ENCODE data around the gene MAMDC2. TPM values are rescaled to one million over a fixed set of nuclear protein-coding genes. Genes with fewer than 3 reads are reported as not detected.

MAMDC2 gene
- total and polyA plus RNA-seq, 2 of the 4 experiments (the other 2 are of a cell fraction), result 5.0 to 5.2 TPM

DNA sequence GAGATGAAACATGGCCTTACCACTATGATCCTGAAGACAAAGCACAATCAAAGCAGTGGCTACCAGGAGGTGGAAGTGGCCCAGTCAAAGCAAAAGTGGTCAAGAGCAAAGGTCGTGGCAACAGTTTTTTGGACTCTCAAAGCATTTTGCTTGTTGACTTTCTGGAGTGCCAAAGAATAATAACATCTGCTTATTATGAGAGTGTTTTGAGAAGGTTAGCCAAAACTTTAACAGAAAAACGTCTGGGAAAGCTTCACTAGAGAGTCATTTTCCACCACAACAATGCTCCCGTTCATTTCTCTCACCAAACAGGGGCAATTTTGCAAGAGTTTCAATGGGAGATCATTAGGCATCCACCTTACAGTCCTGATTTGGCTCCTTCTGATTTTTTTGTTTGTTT is 33.6 kb upstream of the MAMDC2 start:
- no peak overlapping the region for H2AK9ac ChIP-seq (replicated peaks; ENCODE audit: low read depth, low read length, poor library complexity)
- no peak overlapping the region for H3K14ac ChIP-seq (replicated peaks; ENCODE audit: low read depth, low read length)
- in situ Hi-C loops (cut with MboI; ENCODE audit: low sequenced_read_pairs), result no loop called here
- no peak overlapping the region for H3K4me2 ChIP-seq (ENCODE audit: low read depth, low read length)
- H3K23ac ChIP-seq (ENCODE audit: low read depth, low read length), result no peak overlapping the region
- H3K36me3 ChIP-seq (ENCODE audit: control insufficient read depth, insufficient read depth, low read length), result no peaks in the 10 kb centered on the region
- H4K20me1 ChIP-seq (ENCODE audit: insufficient read depth, low read length), result no peaks in the 10 kb centered on the region
- H4K8ac ChIP-seq (ENCODE audit: low read depth in 2 of 2, low read length in 2 of 2), result no peak overlapping the region
- no peaks in the 10 kb centered on the region for H3K27me3 ChIP-seq (ENCODE audit: control insufficient read depth, insufficient read depth, low read length)
- no peak overlapping the region for H3K56ac ChIP-seq (ENCODE audit: extremely low read depth, insufficient read depth, low read length)
- dilution Hi-C loops (cut with HindIII; ENCODE audit: low sequenced_read_pairs, unreplicated experiment), result no loop called here
- BruUV-seq (replicated peaks), result no TSS peak
- H4K91ac ChIP-seq (ENCODE audit: insufficient read depth, low read depth, low read length), result no peak overlapping the region
- ChIA-PET POLR2A (ENCODE audit: unreplicated experiment) (no interaction called here), CTCF (no interaction called here)
- H2AK5ac ChIP-seq (ENCODE audit: low read depth, low read length), result no peak overlapping the region; the same call in 1 of the 2 replicates
- H3K9ac ChIP-seq (ENCODE audit: low read depth, low read length), result no peak overlapping the region
- H3K9me3 ChIP-seq (ENCODE audit: control insufficient read depth, insufficient read depth, low read length), result no peaks in the 10 kb centered on the region
- no peak overlapping the region for H3K4me3 ChIP-seq (ENCODE audit: insufficient read depth, low read depth, low read length)
- no peak overlapping the region for H2BK20ac ChIP-seq (ENCODE audit: low read depth, low read length)
- WGBS, 2 experiments (ENCODE audit: extremely low coverage in 2 of 2, insufficient read length in 1 of 2), result no CpG with 5 or more reads among the region's 3 CpGs
- peaks cover 16% of the 10 kb centered on the region for H3K4me1 ChIP-seq (ENCODE audit: control insufficient read depth, insufficient read depth, low read length)
- H2BK120ac ChIP-seq (ENCODE audit: low read depth, low read length), result no peak overlapping the region
- no peak overlapping the region for H2BK5ac ChIP-seq (ENCODE audit: low read depth, low read length, poor library complexity, severe bottlenecking)
- intact Hi-C loops (cut with micrococcal nuclease), result no loop called here
- H4K5ac ChIP-seq (ENCODE audit: low read depth, low read length), result no peak overlapping the region
- no peak for ATAC-seq (ENCODE audit: low read depth)
- no peak overlapping the region for H3K18ac ChIP-seq (ENCODE audit: low read depth, low read length)
- DNase-seq, result no peak
- no peak overlapping the region for H2BK15ac ChIP-seq (ENCODE audit: low read depth, low read length)
- H2AFZ ChIP-seq (replicated peaks; ENCODE audit: low read length, poor library complexity), result no peak overlapping the region
- TF ChIP-seq, protein P1, sequence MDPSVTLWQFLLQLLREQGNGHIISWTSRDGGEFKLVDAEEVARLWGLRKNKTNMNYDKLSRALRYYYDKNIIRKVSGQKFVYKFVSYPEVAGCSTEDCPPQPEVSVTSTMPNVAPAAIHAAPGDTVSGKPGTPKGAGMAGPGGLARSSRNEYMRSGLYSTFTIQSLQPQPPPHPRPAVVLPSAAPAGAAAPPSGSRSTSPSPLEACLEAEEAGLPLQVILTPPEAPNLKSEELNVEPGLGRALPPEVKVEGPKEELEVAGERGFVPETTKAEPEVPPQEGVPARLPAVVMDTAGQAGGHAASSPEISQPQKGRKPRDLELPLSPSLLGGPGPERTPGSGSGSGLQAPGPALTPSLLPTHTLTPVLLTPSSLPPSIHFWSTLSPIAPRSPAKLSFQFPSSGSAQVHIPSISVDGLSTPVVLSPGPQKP (IDR thresholded peaks at IDR 0.05; ENCODE audit: borderline replicate concordance, low read depth, low read length), result no peak
- TF ChIP-seq MAZ (IDR thresholded peaks at IDR 0.05; ENCODE audit: borderline replicate concordance, low read depth, low read length) (no peak), RFX5 (IDR thresholded peaks at IDR 0.05; ENCODE audit: low read depth, low read length) (no peak), NFE2L2 (IDR thresholded peaks at IDR 0.05; ENCODE audit: low read depth, low read length) (no peak), CEBPB (IDR thresholded peaks at IDR 0.05; ENCODE audit: low read depth, low read length) (no peak), MAFK (IDR thresholded peaks at IDR 0.05; ENCODE audit: low read depth, low read length) (no peak)
- H3K4ac ChIP-seq (ENCODE audit: low read depth, low read length), result no peak overlapping the region
- H3K27ac ChIP-seq (ENCODE audit: insufficient read depth, low read length), result no peak overlapping the region
- no peaks in the 10 kb centered on the region for H3K79me1 ChIP-seq (ENCODE audit: low read depth in 1 of 2, low read length in 2 of 2)
- 0 out of 2 replicates have a peak, but pooled peaks cover 6% of the 10 kb centered on the region for H3K9me1 ChIP-seq (ENCODE audit: insufficient read depth, low read length)

All from IMR-90 (cell line).